Trophoblast cell (in vitro differentiated cells and primary cell): Measurements from ENCODE around the gene SLC41A3.

Source experiments
- DNase-seq, 2 donors: peaks; one replicate each; pipeline ENCODE4 v3.0.0-alpha.2; 2016
- H2AFZ ChIP-seq: 2 replicates; pipeline ENCODE4 v1.6.1; 2013; ENCODE audit warnings: low read length, moderate library complexity, mild to moderate bottlenecking; ENCODE audit not compliant: insufficient read depth, poor library complexity
- H2AK5ac ChIP-seq: 2 replicates; pipeline ENCODE4 v1.6.1; 2013; ENCODE audit warnings: mild to moderate bottlenecking, low read length
- H2BK120ac ChIP-seq: 2 replicates; pipeline ENCODE4 v1.6.1; 2013; ENCODE audit warnings: low read length, mild to moderate bottlenecking, moderate library complexity; ENCODE audit not compliant: insufficient read depth, poor library complexity
- H2BK12ac ChIP-seq: 2 replicates; pipeline ENCODE4 v1.6.1; 2013; ENCODE audit warnings: mild to moderate bottlenecking, low read length, moderate library complexity
- H2BK5ac ChIP-seq: 2 replicates; pipeline ENCODE4 v1.6.1; 2013; ENCODE audit warnings: low read length, low read depth, moderate library complexity, mild to moderate bottlenecking; ENCODE audit not compliant: poor library complexity
- H3K14ac ChIP-seq: 2 replicates; pipeline ENCODE4 v1.6.1; 2013; ENCODE audit warnings: mild to moderate bottlenecking, low read length
- H3K18ac ChIP-seq: 2 replicates; pipeline ENCODE4 v1.6.1; 2013; ENCODE audit warnings: mild to moderate bottlenecking, low read length
- H3K23ac ChIP-seq: 2 replicates; pipeline ENCODE4 v1.6.1; 2013; ENCODE audit warnings: low read length
- H3K27ac ChIP-seq: 2 replicates; pipeline ENCODE4 v1.5.1; 2013; ENCODE audit warnings: low read depth, mild to moderate bottlenecking, inconsistent platforms, low read length, moderate library complexity
- H3K27me3 ChIP-seq: 2 replicates; pipeline ENCODE4 v1.6.1; 2013; ENCODE audit warnings: inconsistent platforms, mild to moderate bottlenecking, low read length, moderate library complexity; ENCODE audit not compliant: insufficient read depth
- H3K36me3 ChIP-seq, 2 experiments: 1 replicate in 1 of 2; 2 replicates in 1 of 2; pipeline ENCODE4 v1.6.1; 2013; ENCODE audit warnings: low read length in 2 of 2, mild to moderate bottlenecking in 2 of 2, moderate library complexity in 1 of 2; ENCODE audit not compliant: insufficient read depth in 2 of 2, control insufficient read depth in 1 of 2
- H3K4ac ChIP-seq: 2 replicates; pipeline ENCODE4 v1.6.1; 2013; ENCODE audit warnings: low read depth, mild to moderate bottlenecking, low read length, moderate library complexity
- H3K4me1 ChIP-seq, 2 experiments: 1 replicate in 1 of 2; 2 replicates in 1 of 2; pipeline ENCODE4 v1.6.1; 2013; ENCODE audit warnings: low read length in 2 of 2, mild to moderate bottlenecking in 2 of 2, moderate library complexity in 1 of 2; ENCODE audit not compliant: insufficient read depth in 2 of 2, control insufficient read depth in 1 of 2
- H3K4me2 ChIP-seq: 2 replicates; pipeline ENCODE4 v1.6.1; 2013; ENCODE audit warnings: inconsistent platforms, mild to moderate bottlenecking, low read length, moderate library complexity
- H3K4me3 ChIP-seq: 2 replicates; pipeline ENCODE4 v1.5.1; 2013; ENCODE audit warnings: mild to moderate bottlenecking, low read depth, low read length, inconsistent platforms
- H3K79me1 ChIP-seq: one replicate; pipeline ENCODE4 v1.6.1; 2013; ENCODE audit warnings: low read length
- H3K79me2 ChIP-seq: 2 replicates; pipeline ENCODE4 v1.6.1; 2013; ENCODE audit warnings: low read length, mild to moderate bottlenecking; ENCODE audit not compliant: control insufficient read depth, insufficient read depth, poor library complexity
- H3K9ac ChIP-seq: 2 replicates; pipeline ENCODE4 v1.6.1; 2013; ENCODE audit warnings: mild to moderate bottlenecking, low read length
- H3K9me3 ChIP-seq: 2 replicates; pipeline ENCODE4 v1.6.1; 2013; ENCODE audit warnings: low read depth, mild to moderate bottlenecking, control low read depth, inconsistent platforms, low read length; ENCODE audit not compliant: insufficient read depth
- H4K12ac ChIP-seq: 2 replicates; pipeline ENCODE4 v1.6.1; 2013; ENCODE audit warnings: low read depth, mild to moderate bottlenecking, low read length, moderate library complexity
- H4K8ac ChIP-seq: 2 replicates; pipeline ENCODE4 v1.6.1; 2013; ENCODE audit warnings: low read depth, mild to moderate bottlenecking, low read length, moderate library complexity
- H4K91ac ChIP-seq: one replicate; pipeline ENCODE4 v1.6.1; 2013; ENCODE audit warnings: low read depth, mild to moderate bottlenecking, low read length, moderate library complexity
- WGBS: extraction: QIAGEN DNeasy Blood & Tissue Kit; methylation state at CpG from one replicate; pipeline ENCODE4 v1.1.7; 2013; ENCODE audit warnings: missing lambda C conversion rate; ENCODE audit not compliant: insufficient read length, insufficient coverage; ENCODE audit errors: extremely low coverage; 5-methylcytosine and 5-hydroxymethylcytosine counted together

The SLC41A3 gene

DNA sequence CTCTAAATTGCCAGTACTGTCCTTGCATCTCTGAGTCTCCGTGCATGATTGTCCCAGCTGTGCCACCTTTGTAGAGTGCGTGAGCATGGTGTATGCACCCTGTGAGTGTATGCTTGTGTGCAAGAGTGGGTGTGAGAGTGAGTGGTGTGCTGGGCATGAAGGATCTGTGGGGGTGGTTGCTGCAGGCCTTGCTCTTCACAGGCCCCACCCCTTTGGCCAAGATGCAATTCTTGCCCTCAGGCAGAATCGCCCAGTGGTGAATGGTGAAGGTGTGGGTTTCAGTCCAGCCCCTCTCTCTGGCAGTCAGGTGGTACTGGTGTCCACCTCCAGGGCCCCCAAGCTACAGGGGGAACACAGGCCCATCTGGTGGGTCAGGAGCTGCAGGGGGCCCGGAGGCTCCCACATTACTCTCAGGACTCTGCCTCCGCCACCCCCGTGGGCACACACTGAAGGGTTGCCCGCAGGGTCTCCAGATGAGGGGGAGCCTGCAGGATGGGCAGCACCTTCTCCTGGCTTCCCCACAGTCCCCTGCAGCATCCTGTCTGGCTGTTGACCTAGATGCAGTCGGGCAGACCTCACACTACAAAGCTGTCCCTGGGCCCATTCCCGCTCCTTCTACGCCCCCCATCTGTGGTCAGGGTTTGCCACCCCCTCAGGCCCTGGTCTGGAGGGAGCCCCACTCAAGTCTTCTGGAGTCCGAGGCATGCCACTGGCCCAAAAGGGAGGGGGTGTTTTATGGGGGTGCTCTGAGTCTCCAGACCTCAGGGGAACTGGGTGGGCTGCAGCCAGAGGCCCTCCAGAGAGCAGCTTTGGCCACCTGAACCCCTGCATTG, 123.3 kb downstream of the SLC41A3 start:
- Histone ChIP-seq H3K79me1 (no peaks in the 10 kb centered on the region), H4K91ac (no peak overlapping the region), H3K23ac (no peak overlapping the region), H3K9me3 (no peaks in the 10 kb centered on the region), H3K9ac (no peak overlapping the region), H3K36me3 (no peaks in the 10 kb centered on the region), H2BK120ac (no peak overlapping the region), H4K8ac (no peak overlapping the region), H2BK12ac (no peak overlapping the region), H3K27me3 (peaks cover 4% of the 10 kb centered on the region), H3K27ac (no peak overlapping the region), H2BK5ac (no peak overlapping the region), H4K12ac (no peak overlapping the region), H3K4me2 (no peak overlapping the region), H3K4me3 (no peak overlapping the region), H3K4ac (no peak overlapping the region), H2AFZ (no peak overlapping the region), H3K79me2 (no peaks in the 10 kb centered on the region), H3K4me1 (no peaks in the 10 kb centered on the region), H3K14ac (no peak overlapping the region), H3K18ac (no peak overlapping the region), H2AK5ac (no peak overlapping the region)
- DNase-seq: peak in 1 of 2 donors; percentile 54
- WGBS: no CpG with 5 or more reads among the region's 11 CpGs

DNA sequence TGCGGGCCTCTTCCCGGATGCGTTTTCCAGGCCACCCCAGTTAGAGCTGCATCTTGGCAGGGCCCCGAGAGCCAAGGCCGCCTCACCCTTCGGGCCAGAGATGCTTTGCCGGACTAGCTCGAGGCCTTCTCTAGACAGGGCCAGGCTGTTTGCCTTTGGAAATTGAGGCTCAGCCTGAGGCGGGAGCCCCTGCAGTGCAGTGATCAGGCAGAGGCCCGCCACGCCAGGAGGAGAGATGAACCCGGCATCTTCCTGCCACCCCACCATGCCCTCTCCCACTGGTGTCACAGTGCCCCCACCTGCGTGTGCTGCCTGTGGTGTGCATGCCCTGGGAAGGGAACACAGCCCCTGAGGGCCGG, 123.9 kb downstream of the SLC41A3 start:
- Histone ChIP-seq H3K4me1 (no peaks in the 10 kb centered on the region), H3K14ac (no peak overlapping the region), H3K27me3 (peaks cover 4% of the 10 kb centered on the region), H3K4me3 (no peak overlapping the region), H4K12ac (no peak overlapping the region), H3K79me1 (no peaks in the 10 kb centered on the region), H3K4ac (no peak overlapping the region), H2BK12ac (no peak overlapping the region), H2AFZ (no peak overlapping the region), H3K79me2 (no peaks in the 10 kb centered on the region), H4K91ac (no peak overlapping the region), H3K4me2 (no peak overlapping the region), H2BK120ac (no peak overlapping the region), H2BK5ac (no peak overlapping the region), H3K36me3 (no peaks in the 10 kb centered on the region), H3K27ac (no peak overlapping the region), H3K9me3 (no peaks in the 10 kb centered on the region), H3K18ac (no peak overlapping the region), H3K9ac (no peak overlapping the region), H4K8ac (no peak overlapping the region), H3K23ac (no peak overlapping the region), H2AK5ac (no peak overlapping the region)
- WGBS: no CpG with 5 or more reads among the region's 14 CpGs
- no peak for DNase-seq

DNA sequence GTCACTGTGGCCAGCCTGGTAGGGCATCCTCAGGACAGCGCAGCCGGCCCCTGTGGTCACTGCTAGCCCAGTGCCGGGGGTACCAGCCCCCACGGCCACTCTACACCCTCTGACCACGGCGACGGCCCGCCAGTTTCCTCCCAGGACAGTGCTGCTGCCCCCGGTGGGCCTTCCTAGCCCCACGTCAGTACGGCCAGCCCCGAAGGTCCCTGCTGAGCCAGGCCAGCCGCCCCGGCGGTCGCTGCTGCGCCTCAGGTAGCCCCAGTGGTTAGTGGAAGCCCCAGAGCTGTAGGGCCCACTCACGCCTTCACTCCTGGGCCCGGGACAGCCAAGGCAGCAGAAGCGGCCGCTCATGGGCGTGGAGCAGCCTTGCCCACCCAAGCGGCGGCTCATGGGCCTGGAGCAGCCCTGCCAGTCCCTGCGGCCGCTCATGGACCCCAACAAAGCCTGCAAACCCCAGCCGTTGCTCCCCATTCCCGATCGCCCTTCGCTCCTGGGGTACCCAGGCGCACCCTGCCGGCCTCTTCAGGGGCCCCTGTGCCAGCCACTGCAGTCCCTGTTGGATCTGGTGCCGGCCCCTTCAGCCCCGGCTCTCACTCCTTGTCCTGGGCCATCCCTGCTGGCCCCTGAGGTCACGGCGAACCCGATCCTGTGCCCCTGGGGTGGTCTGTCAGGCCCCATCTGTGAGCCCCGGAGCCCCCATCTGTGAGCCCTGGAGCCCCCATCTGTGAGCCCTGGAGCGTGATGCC, 124.4 kb downstream of the SLC41A3 start:
- Histone ChIP-seq H3K27ac (no peak overlapping the region), H3K79me2 (no peaks in the 10 kb centered on the region), H2BK5ac (no peak overlapping the region), H2BK12ac (no peak overlapping the region), H3K4me1 (no peaks in the 10 kb centered on the region), H2BK120ac (no peak overlapping the region), H2AK5ac (no peak overlapping the region), H4K91ac (no peak overlapping the region), H3K9me3 (no peaks in the 10 kb centered on the region), H3K4ac (no peak overlapping the region), H4K12ac (no peak overlapping the region), H3K9ac (no peak overlapping the region), H3K4me3 (no peak overlapping the region), H3K23ac (no peak overlapping the region), H3K36me3 (no peaks in the 10 kb centered on the region), H4K8ac (no peak overlapping the region), H3K18ac (no peak overlapping the region), H3K14ac (no peak overlapping the region), H2AFZ (no peak overlapping the region), H3K4me2 (no peak overlapping the region), H3K79me1 (no peaks in the 10 kb centered on the region), H3K27me3 (peaks cover 4% of the 10 kb centered on the region)
- no CpG with 5 or more reads among the region's 39 CpGs for WGBS
- DNase-seq: no peak

DNA sequence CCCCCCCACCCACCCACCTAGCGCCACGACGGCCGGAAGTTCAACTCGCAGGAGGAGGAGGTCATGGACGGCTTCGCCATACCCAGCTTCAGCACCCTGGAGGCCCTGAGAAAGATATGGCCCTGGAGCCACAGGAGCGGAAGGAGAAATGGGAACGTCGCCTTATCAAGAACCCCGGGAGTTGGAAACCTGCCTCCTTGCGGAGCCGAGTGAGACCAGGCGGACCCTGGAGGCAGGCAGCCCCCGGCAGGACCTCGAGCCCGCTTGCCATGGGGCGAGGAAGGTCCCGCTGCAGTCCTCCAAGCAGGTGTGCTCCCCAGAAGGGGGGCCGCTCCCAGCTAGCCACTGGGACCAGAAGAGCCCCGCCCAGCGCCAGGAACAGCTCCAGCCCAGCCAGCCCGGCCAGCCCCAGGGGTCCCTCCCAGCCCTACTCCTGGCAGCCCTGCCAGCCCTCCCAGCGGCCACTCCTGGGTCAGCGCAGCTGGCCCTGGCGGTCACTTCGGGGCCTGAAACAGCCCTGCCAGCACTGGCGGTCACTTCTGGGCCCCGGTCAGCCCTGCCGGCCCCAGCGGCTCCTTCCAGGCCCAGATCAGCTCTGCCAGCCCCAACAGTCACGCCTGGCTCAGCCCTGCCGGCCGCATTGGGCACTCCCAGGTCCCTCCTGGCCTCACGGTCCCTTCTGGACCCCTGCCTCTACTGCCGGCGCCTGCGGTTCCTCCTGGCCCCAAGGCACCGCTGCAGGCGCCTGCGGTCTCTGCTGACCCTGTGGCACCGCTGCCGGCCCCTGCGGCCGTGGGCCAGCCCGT, 125.2 kb downstream of the SLC41A3 start:
- Histone ChIP-seq H2AFZ (no peak overlapping the region), H3K4ac (no peak overlapping the region), H3K79me2 (no peaks in the 10 kb centered on the region), H3K4me1 (no peaks in the 10 kb centered on the region), H3K4me3 (no peak overlapping the region), H4K8ac (no peak overlapping the region), H3K9me3 (no peaks in the 10 kb centered on the region), H3K23ac (no peak overlapping the region), H2BK12ac (no peak overlapping the region), H4K91ac (no peak overlapping the region), H2BK5ac (no peak overlapping the region), H3K36me3 (no peaks in the 10 kb centered on the region), H3K79me1 (no peaks in the 10 kb centered on the region), H3K9ac (no peak overlapping the region), H3K27me3 (peaks cover 4% of the 10 kb centered on the region), H3K4me2 (no peak overlapping the region), H4K12ac (no peak overlapping the region), H2AK5ac (no peak overlapping the region), H3K18ac (no peak overlapping the region), H3K27ac (no peak overlapping the region), H2BK120ac (no peak overlapping the region), H3K14ac (no peak overlapping the region)
- WGBS: no CpG with 5 or more reads among the region's 46 CpGs
- DNase-seq: peak in 1 of 2 donors; percentile 7
